ENCODE measurements around the gene SFMBT2.
A peak's percentile ranks its signal among the peaks of the same experiment; 100 is the strongest.

SFMBT2 gene

GRCh38 chr10:7133278-7133677 lies 277.6 kb downstream of the SFMBT2 start:
- ChIA-PET CTCF (no interaction called here), POLR2A (no interaction called here)
- DNase-seq (ENCODE audit: extremely low spot score): peak; percentile 14
- TF ChIP-seq SUZ12 (IDR thresholded peaks at IDR 0.05) (no peak), ZNF384 (IDR thresholded peaks at IDR 0.05) (no peak), PKNOX1 (IDR thresholded peaks at IDR 0.05) (no peak), FOXA1 (IDR thresholded peaks at IDR 0.05) (no peak), ELF4 (IDR thresholded peaks at IDR 0.05) (no peak), LEF1 (IDR thresholded peaks at IDR 0.05; ENCODE audit: borderline replicate concordance) (no peak), FOXK2 (IDR thresholded peaks at IDR 0.05) (no peak), BHLHE40 (IDR thresholded peaks at IDR 0.05; ENCODE audit: borderline replicate concordance) (no peak), HDGF (IDR thresholded peaks at IDR 0.05; ENCODE audit: borderline replicate concordance) (no peak), TARDBP (IDR thresholded peaks at IDR 0.05) (no peak)

GRCh38 chr10:7130191-7130911 lies 280.5 kb downstream of the SFMBT2 start:
- CTCF ChIA-PET: interaction anchor here (1.7 kb wide), 1 partner anchor 9 kb away, joined by 17 read pairs; no protein-coding TSS in a partner anchor
- POLR2A ChIA-PET: interaction anchor here (0.7 kb wide), 1 partner anchor 17 kb away, joined by 3 read pairs; no protein-coding TSS in a partner anchor
- no peak for DNase-seq (ENCODE audit: extremely low spot score)
- TF ChIP-seq PKNOX1 (IDR thresholded peaks at IDR 0.05) (no peak), FOXM1 (IDR thresholded peaks at IDR 0.05; ENCODE audit: borderline replicate concordance) (no peak), SP1 (IDR thresholded peaks at IDR 0.05) (no peak), ZNF384 (IDR thresholded peaks at IDR 0.05) (no peak), SUZ12 (IDR thresholded peaks at IDR 0.05) (no peak), CTBP1 (IDR thresholded peaks at IDR 0.05; ENCODE audit: borderline replicate concordance) (no peak), FOXA1 (IDR thresholded peaks at IDR 0.05) (no peak), HDGF (IDR thresholded peaks at IDR 0.05; ENCODE audit: borderline replicate concordance) (no peak)

DNA sequence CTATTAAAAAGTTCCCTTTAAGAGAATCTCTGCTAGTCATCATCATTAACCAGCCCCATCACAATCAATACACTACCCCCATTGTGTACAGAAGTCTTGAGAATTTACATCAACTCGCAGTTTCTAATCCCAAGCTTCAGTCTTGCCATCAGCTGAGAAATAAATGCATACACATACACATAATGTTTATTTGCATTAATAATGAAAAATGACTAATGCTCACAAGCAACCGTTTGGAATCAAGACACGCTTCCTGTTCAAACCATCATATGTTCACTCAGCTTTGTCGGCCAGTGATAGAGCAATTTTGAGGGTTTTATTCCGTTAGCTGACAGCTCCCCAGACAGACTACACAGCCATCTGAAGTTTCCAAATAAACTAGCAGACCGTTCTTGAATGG lies 287.1 kb downstream of the SFMBT2 start:
- TF ChIP-seq TARDBP (IDR thresholded peaks at IDR 0.05): no peak
- TF ChIP-seq FOXM1 (IDR thresholded peaks at IDR 0.05; ENCODE audit: borderline replicate concordance): no peak
- no peak for TF ChIP-seq SP1 (IDR thresholded peaks at IDR 0.05)
- no peak for TF ChIP-seq PKNOX1 (IDR thresholded peaks at IDR 0.05)
- no peak for TF ChIP-seq BHLHE40 (IDR thresholded peaks at IDR 0.05; ENCODE audit: borderline replicate concordance)
- TF ChIP-seq L3MBTL2 (conservative IDR thresholded peaks at IDR 0.05): no peak
- TF ChIP-seq CTBP1 (IDR thresholded peaks at IDR 0.05; ENCODE audit: borderline replicate concordance): no peak
- TF ChIP-seq ELF4 (IDR thresholded peaks at IDR 0.05): no peak
- TF ChIP-seq ARNT (IDR thresholded peaks at IDR 0.05): no peak
- no peak for DNase-seq (ENCODE audit: extremely low spot score)
- ChIA-PET CTCF (interaction anchor here (0.6 kb wide), 1 partner anchor 39 kb away, joined by 3 read pairs; no protein-coding TSS in a partner anchor), POLR2A (no interaction called here)

GRCh38 chr10:7122561-7122960 lies 288.3 kb downstream of the SFMBT2 start:
- ChIA-PET CTCF (interaction anchor here (1.8 kb wide), 1 partner anchor 9 kb away, joined by 17 read pairs; no protein-coding TSS in a partner anchor), POLR2A (no interaction called here)
- DNase-seq (ENCODE audit: extremely low spot score): no peak
- no peak for TF ChIP-seq CTBP1 (IDR thresholded peaks at IDR 0.05; ENCODE audit: borderline replicate concordance)
- TF ChIP-seq FOXA1 (IDR thresholded peaks at IDR 0.05): no peak
- TF ChIP-seq SUZ12 (IDR thresholded peaks at IDR 0.05): no peak
- TF ChIP-seq ELF4 (IDR thresholded peaks at IDR 0.05): no peak
- TF ChIP-seq L3MBTL2 (conservative IDR thresholded peaks at IDR 0.05): no peak
- TF ChIP-seq FOXK2 (IDR thresholded peaks at IDR 0.05): no peak

- peak; percentile 75 for DNase-seq (ENCODE audit: extremely low spot score)
- CTCF ChIA-PET: interaction anchor here (0.6 to 1.8 kb wide), 13 partner anchors 10 to 719 kb away, joined by 3 to 17 read pairs (median 4); no protein-coding TSS in a partner anchor
These were observed 289.6 kb downstream of the SFMBT2 start for GRCh38 chr10:7121154-7121797.

More at GRCh38 chr10:7121154-7121797, 289.6 kb downstream of the SFMBT2 start:
- POLR2A ChIA-PET: no interaction called here
- no peak for TF ChIP-seq HDGF (IDR thresholded peaks at IDR 0.05; ENCODE audit: borderline replicate concordance)
- TF ChIP-seq SUZ12 (IDR thresholded peaks at IDR 0.05): no peak
- no peak for TF ChIP-seq L3MBTL2 (conservative IDR thresholded peaks at IDR 0.05)
- no peak for TF ChIP-seq ZNF384 (IDR thresholded peaks at IDR 0.05)
- TF ChIP-seq ARNT (IDR thresholded peaks at IDR 0.05): no peak
- TF ChIP-seq FOXK2 (IDR thresholded peaks at IDR 0.05): no peak
- no peak for TF ChIP-seq NFRKB (IDR thresholded peaks at IDR 0.05)
- no peak for TF ChIP-seq FOXA1 (IDR thresholded peaks at IDR 0.05)
- TF ChIP-seq PKNOX1 (IDR thresholded peaks at IDR 0.05): no peak
- TF ChIP-seq SP1 (IDR thresholded peaks at IDR 0.05): no peak

Measured in HEK293T (cell line).